Testis (tissue), 2 donors: ENCODE results near the gene KCND3.

Experiments used
- POLR2A ChIP-seq: fragments of 450-650 bp; IDR thresholded peaks from one replicate; pipeline ENCODE4 v1.6.1; 2017; ENCODE audit warnings: antibody characterized with exemption, mild to moderate bottlenecking, moderate library complexity
- TF ChIP-seq, protein P1 (sequence below), 3 experiments: fragments of 450-650 bp in 2 of 3; fragments of 200-600 bp in 1 of 3; sonication (generic) in 1 of 3; IDR thresholded peaks; one replicate each; pipeline ENCODE4 v1.5.1; 2016 to 2019; ENCODE audit warnings: antibody characterized with exemption in 3 of 3, mild to moderate bottlenecking in 2 of 3, moderate library complexity in 1 of 3

DNA sequence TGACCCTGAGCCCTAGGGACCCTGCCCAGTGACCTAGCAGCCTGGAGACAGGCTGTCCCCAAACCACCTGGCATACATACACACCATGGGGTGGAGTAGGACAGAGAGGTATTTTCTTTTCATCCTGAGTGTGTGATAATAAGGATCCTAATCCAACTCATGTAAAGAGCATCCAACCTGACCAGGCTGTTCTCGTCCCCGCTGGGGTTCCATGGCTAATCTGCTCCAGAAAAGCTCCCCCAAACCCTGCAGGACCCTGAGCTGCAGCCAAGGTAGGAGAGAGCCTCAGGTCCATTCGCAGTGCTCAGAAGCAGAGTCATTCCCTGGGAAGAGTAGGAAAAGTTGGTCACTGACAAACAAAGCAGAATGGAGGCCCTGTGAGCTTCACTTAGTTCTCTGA is 31.4 kb downstream of the KCND3 start:
- no peak for TF ChIP-seq POLR2A
- TF ChIP-seq, protein P1, sequence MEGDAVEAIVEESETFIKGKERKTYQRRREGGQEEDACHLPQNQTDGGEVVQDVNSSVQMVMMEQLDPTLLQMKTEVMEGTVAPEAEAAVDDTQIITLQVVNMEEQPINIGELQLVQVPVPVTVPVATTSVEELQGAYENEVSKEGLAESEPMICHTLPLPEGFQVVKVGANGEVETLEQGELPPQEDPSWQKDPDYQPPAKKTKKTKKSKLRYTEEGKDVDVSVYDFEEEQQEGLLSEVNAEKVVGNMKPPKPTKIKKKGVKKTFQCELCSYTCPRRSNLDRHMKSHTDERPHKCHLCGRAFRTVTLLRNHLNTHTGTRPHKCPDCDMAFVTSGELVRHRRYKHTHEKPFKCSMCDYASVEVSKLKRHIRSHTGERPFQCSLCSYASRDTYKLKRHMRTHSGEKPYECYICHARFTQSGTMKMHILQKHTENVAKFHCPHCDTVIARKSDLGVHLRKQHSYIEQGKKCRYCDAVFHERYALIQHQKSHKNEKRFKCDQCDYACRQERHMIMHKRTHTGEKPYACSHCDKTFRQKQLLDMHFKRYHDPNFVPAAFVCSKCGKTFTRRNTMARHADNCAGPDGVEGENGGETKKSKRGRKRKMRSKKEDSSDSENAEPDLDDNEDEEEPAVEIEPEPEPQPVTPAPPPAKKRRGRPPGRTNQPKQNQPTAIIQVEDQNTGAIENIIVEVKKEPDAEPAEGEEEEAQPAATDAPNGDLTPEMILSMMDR (IDR thresholded peaks at IDR 0.05) = no peak
